Mucosa of gallbladder (tissue), 1 donor: ENCODE measurements around the gene RFTN1. TPM values are rescaled to one million over a fixed set of nuclear protein-coding genes. Genes with fewer than 3 reads are reported as not detected.

Experiments
- DNase-seq: peaks from one replicate; pipeline ENCODE4 v3.0.0-alpha.2; 2020; ENCODE audit warnings: low spot score
- total RNA-seq: library from RNA; stranded (reverse); gene quantifications from one replicate; pipeline ENCODE4 v1.2.1, GENCODE V29; 2021
- donor health status: DM: no; HTN: no; CAD: no.

RFTN1 gene
- total RNA-seq, 1 donor from 2014 or later, result 11.4 TPM

DNA sequence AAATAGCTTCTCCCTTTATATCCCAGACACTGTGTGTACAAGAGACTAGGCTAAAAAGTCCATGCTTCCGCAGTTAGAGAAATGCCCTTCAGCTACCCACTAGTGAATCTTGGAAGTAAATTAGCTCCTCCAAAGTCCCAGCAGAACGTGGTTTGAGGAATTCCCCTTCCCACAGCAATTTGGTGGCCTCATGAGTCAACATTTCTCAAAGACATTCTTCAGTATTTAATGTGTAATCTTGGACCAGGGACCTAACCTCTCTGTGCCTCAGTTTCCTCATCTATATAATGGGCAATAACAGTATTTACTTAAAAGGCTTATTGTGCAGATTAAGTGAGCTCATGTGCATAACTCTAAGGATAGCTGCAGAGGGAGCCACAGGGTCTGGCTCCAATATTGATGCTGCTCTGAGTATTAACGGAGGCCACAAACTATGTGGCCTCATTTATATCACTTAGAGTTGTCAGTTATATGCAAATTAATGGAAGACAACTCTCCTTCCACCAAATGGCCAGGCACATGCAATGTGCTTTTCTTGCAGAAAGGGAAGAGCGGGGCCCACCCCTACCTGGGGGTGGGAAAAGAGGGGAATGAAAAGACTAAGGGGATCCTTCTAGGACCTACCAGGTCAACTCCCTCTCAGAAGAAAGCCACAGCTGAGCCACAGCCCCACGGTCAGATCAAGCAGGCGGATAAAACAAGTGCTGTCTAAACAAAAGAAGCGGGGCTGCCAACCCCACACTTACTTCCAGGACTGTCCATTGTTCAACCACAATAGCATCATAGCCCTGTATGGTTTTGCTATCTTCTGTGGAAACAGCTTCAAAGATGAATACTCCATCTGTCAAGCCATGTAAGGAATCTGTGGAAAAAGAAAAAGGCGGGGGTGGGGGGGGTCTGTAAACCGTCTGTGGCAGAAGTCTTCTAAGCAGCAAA lies 156.0 kb downstream of the RFTN1 start:
- no peak for DNase-seq

DNA sequence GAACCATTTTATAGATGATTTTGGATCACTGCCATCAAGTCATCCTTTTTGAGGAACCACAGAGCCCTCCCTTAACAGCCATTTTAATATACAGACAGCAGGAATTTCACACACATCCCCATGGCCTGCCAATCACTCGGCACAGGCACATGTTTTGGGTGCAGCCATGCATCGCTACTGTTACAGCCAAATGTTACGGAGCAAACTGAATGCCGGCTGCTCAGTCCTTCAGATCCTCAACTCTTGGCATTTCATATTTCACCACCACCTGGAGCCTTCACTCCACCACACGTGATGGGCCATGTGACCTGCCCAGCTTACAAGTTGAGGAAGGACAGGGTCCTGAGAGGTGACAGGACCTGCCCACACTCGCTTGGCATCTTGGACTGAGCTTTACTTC lies 157.7 kb downstream of the RFTN1 start:
- DNase-seq, result no peak

DNA sequence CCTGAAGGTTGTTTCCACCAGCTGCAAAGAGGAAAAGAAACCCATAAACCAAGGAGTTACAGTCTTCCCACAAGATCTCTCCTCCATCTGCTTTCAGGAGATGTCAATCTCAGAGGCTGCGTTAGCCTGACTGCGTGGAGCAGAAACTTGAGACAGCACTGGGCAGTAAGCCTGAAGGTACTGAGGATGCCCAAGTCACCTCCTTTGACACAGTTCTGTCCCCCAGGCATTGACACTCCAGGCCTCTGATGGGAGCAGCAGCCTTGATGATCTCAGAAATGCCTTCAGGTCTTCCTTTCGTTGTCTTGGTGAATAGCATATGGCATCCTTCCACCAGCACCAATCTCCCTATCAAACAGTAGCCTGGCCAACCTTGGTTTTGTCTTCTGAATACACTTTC lies 159.2 kb downstream of the RFTN1 start:
- no peak for DNase-seq

DNA sequence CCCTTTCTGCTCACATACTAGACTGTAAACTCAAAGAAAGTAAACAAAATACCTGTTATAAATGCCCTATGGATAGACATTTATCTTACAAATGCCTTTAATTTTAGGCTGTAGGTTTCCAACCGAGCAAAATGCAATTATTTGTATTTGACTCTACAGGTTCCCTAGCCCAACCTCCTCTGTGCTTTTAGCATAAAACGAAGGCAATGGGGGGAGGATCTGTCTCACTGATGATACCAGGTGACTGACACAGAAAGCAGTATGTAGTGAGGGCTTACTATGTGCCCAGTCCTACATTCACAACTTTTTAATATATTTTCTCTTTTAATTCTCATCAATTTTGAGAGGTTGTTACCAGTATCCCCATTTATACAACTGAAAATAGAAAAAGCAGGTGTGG lies 161.1 kb downstream of the RFTN1 start:
- no peak for DNase-seq

DNA sequence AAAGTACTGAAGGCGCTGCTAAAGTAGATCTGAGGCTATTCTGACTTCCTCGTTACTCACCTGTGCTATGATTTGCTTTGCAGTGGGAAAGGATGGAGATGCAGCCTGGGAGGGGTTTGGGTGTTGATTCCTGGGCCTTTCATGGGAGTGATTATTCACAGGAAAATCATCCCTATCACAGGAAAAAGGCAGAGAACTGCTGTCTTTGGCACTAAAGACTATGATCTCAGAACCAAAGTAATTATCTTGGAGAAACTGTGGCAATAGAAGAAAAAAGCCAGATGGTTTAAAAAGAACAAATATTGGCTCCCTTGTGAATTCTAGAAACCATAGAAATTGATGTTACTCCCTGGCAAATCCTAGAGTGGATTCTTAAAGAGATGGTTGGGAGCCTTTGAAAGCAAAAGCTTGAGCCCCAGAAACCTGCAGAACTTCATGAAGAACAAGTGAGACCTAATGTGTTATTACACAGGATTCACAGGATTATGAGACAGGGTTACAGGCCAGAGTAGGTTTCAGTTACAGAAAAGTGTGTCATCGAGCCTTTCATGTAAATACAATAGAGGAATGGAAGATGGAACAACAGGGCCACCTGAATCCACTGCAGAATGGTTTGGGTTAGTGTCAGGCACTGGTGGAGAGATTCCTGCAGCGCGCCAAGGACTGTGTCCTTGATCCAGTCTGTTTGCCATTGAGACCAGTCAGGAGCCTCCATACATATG lies 162.7 kb downstream of the RFTN1 start:
- no peak for DNase-seq

DNA sequence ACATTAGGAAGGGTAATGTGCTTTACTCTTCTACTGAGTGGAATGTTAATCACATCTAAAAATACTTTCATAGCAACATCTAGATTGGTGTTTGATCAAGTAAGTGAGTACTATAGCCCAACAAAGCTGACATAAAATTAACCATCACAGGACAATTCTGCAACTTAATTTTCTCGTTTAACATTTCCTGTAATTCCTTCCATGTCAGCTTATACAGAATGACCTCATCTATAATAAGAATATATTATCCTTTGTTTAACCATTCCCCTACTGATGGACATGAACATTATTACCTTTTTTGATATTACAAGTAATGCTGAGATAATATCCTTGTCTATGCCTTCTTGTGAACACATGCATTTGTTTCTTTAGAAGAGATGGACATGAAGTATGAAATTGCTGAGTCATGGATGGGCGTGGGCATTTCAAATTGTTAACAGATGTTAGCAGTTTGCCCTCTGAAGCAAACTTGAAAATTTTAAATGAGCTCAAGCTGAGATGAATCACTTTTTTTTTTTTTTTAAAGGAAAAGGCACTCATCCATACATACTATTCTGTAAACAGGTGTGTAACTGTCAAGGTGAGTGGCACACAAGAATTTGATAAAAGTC lies 163.4 kb downstream of the RFTN1 start:
- DNase-seq, result no peak

DNA sequence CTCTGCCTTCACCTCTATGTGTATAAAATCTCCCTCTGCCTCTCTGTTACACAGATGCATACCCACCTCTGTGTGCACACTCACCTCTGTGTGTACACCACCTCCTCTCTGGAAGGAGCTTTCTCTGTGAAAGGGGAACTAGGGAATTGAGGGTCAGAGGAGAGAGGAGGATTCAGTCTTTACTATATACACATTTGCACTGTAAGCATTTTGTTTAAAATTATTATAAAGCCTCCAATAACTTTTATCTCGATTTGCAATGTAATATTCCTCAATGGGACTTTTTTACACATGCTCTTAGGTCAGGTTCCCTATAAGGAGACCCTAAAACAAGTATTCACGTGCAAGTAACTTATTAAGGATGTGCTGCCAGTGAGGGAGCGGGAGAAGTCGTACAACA lies 166.0 kb downstream of the RFTN1 start:
- no peak for DNase-seq

DNA sequence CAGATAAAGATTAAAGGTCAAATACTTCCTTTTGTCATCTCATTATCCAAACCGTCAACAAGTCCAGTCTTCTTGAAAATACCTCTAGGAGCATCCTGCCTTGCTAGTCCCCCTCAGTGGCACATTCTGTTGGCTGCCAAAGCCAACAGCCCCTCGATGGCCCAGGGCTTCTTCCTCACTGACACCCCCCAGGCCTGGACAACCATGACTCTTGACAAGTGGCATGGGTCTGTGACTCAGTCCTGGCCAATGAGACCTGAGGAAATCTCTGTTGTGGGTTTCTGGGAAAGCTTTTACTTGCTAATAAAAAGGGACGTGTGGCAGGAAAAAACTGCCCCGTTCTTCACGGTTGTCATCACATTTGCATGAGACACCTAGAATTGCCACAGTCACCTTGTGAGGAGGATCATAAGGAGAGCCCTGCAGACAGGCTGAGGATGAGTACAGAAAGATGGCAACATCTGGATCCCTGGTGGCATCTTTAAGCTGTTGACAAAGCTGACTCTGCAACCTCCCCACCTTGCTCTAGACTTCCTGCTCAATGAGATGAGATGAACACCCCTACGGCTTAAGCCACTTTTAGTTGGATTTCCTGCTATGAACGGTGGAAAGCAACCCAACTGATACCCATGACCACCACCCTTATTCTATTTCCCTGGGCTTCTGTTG lies 167.0 kb downstream of the RFTN1 start:
- no peak for DNase-seq

DNA sequence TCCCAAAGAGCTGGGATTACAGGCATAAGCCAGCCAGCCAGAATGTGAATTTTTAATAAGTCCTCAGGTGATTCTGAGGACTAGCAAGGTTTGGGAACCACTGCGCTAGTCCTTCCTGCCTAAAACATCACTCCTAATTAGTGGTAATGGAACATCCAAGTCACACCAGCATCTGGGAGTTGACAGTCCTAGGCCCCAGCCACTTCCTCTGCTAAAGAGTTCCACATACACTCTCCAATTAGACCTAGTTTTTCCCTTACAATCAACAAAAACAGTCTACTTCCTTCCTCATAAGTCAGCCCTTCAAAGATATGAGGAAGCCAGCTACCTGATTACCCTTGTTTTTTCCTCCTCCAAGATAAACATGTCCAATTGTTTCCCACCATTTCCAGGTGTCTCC lies 170.4 kb downstream of the RFTN1 start:
- DNase-seq, result no peak

DNA sequence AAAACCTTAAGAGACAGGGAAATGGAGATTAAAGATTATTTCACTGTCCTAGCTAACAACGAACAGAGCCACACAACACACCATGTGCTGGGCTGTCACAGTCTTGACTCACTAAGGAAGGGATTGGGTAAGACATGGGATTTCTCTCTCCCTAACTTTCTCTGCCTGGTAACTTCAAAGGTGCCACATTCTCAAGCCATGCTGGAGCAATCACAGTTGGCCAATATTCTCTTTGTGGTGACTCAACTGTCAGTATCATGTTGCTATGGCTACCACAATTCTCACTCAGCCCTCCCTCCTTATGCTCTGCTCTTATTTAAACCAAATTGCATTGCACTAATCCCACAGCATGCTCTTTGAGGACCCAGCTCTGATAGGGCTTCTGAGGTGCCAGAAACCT lies 174.5 kb downstream of the RFTN1 start:
- DNase-seq, result no peak

DNA sequence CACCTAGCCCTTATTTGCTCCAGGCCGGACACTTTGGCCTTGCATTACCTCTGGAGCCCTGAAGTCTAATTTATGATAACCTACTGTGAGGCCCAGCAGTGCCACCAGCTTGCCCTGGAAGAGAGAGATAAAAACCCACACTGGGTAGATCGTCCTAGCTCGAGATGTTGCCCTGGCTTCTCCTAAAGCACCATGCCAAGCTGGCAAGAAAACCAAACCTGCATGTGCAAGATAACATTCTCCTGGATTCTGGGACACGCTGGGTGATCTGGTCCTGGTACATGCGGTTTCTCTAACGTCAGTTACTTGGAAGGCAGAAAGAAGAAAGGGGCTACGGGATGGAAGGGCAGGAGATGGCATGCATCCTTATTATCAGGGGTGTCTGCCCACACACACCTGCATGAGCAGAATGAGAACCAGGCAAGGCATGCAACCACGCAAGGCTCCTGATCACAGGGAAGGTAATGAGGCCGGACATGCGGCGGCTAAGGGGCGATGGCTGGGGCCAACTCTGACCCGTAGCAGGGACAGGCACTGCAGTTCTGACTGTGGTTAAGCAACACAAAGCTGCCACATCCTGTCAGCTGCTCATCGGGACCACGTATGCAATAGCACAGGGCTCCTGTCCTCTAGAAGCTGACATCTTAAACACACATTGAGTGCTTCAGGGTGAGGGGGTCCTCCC lies 175.5 kb downstream of the RFTN1 start:
- no peak for DNase-seq

DNA sequence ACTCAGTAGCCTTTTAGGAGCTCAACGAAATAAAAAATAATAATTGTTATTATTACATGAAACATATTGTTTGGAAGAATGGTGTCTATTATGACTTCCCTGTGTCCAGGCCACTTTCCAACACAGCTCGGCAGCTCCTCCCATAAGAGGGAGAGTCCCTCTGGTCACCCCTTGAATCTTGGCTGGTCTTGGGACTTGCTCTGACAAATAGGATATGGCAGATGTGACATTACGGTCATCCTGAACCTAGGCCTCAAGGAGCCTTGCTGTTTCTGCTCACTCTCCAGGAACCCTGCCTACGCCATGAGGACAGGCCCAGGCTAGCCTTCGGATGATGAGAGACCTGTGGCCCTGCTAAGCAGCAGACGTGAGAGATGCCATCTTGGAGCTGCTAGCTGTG lies 176.7 kb downstream of the RFTN1 start:
- no peak for DNase-seq

DNA sequence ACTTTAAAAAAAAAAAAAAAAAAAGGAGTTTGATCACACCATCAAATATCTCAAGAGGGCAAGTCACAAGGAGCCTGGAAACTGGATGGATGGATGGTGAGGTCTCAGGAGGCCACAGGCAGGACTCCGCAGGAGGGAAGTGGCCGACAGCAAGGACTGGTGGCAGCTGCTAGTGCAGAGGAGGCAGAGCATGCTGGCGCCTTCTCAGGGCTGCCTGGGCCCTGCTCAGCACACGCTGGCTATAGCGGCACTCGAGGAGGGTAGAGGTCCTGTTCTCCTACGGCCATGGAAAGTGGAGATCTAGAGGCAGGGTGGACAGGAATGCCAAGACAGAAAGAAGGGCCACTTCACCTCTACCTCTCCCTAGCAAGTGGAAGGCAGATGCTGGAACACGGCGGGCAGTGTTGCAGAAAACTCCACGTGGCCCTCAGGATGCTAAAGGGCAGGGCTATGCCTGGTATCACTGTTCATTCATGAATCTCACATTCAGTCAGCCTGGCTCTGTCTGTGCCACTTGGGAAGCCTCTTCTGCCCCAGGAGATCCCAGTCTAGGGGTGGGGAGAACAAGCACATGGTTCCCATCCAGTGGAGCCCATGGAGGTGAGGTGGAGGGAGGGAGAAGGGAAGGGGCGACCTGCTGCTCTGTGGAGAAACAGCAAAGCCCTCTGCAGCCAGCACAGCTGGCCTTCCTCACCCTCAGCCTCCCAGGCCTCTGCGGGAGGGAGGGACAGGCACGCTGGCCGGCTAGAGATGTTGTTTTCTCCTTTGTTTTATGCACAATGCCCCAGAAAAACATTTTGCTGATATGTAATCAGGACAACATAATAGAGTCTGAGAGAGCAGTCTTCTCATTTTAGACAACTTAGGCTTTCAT lies 177.5 kb downstream of the RFTN1 start:
- no peak for DNase-seq

DNA sequence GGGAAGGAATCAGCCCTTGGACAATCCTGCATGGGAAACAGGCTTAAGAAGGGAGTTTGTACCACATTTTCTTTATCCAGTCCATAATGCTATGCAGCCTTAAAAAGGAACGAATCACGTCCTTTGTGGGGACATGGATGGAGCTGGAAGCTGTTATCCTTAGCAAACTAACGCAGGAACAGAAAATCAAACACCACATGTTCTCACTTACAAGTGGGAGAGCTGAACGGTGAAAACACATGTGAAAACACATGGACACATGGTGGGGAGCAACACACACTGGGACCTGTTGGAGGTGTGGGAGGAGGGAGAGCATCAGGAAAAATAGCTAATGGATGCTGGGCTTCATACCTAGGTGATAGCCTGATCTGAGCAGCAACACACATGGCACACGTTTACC lies 178.2 kb downstream of the RFTN1 start:
- DNase-seq, result no peak

DNA sequence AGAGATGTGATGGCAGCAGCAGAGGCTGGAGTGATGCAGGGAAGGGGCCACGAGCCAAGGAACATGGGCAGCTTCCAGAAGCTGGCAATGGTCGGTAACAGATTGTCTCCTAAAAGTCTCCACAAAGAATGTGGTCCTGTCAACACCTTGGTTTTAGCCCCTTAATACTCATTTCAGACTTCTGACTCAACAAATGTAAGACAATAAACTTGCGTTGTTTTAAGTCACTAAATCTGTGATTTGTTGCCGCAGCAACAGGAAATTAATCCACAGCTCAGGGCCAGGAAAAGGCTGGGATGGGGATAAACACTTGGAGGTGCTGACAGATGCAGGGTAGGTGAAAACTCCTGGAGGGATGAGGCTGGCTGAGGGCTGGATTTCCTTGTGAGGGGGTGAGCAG lies 178.6 kb downstream of the RFTN1 start:
- no peak for DNase-seq

DNA sequence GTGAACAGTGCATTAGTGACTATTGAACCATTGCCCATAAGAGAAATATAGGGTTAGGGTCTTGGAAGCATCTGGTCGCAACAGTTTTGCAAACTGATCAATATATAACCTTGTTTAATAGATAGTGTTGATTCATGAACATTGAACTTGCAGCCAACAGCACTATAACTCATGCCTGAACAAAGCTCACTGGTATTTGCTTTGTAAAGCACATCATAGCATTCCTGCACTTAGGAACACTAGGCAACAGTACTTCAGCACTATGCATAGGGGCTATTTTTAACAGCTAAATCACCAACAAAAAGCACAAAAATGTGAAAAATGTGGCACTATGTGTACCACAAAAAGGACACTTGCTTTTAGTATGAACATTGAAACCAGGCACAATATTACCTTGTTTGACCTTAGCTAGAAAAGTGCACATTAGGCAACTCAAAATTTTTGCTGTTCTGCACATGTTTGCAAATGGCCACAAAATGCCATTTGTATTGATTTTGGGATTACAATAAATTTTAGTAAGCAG lies 180.5 kb downstream of the RFTN1 start:
- no peak for DNase-seq

DNA sequence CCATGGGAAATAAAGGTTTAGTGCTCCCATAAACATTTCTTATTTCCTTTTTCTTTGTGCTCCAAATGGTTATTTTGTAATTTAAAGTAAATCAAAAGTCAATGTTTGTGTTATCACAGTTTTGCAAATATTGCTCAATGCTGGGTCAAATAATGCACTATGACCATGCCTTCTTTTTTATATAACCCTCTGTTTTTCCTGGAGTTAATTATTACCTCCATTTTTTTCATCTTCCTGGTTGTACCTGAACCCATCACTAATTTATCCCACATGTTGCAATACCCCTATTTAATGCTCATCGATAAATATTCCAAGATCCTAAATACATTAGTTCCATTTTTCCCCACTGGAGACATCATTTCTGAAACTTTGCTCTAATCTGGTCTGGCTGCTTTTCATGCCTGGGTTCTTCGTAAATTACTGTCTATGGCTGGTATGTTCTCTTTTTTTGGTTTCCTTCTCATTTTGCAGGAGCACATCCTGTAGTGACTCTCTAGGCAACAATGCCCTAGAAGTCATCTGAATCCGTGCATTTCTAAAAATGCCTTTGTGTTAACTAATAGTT lies 182.1 kb downstream of the RFTN1 start:
- DNase-seq, result no peak

DNA sequence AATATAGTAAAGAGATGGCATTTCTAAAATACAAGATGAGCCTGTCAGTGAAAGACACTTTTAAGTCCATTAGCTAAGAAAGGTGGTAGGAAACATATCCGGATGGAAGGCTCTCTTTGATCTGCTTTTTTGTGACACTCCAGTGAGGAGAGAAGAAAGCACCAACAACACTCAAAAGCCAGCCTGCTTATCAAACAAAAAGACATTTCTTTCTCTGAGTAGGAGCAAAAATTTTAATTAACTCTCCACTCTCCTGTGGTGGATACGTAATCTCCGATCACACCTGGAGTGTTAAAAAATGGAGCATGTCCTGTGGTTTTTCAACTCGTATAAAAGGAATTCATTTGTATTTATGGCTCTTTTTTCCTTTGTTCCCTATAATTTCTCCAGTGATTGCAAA lies 183.1 kb downstream of the RFTN1 start:
- DNase-seq, result no peak

DNA sequence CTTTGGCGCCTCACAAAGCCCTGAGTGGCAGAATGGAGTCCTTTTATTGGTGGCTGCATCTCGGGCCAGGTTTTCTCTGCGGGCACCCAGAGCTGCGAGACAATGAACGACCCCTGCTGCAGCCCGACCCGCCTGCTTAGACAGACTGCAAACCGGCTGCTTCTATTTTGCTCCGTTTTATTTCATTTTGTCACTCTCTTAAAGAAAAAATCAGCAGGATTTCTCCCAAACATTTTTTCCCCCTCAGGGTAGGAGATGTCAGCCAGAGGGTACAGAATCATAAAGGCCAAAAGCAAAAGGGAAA lies 183.7 kb downstream of the RFTN1 start:
- no peak for DNase-seq
